Mammary epithelial cell (primary cell): Measurements from ENCODE around the gene GRID2.

Experiments
- CTCF ChIP-seq, 2 donors: IDR thresholded peaks in 1 of 2; conservative IDR thresholded peaks in 1 of 2; 2 replicates each; pipeline ENCODE4 v1.5.1; 2011 to 2012; ENCODE audit warnings: inconsistent platforms in 2 of 2, low read length in 2 of 2, mild to moderate bottlenecking in 2 of 2, control low read depth in 1 of 2, low read depth in 1 of 2; ENCODE audit not compliant: insufficient read depth in 1 of 2; ENCODE audit errors: extremely low read depth in 1 of 2
- EZH2 ChIP-seq: IDR thresholded peaks from 2 replicates; pipeline ENCODE4 v1.6.1; 2012; ENCODE audit warnings: low read length, inconsistent platforms, borderline replicate concordance

- no peak for TF ChIP-seq EZH2
- no peak for TF ChIP-seq CTCF (conservative IDR thresholded peaks at IDR 0.05 in 1 of 2, IDR thresholded peaks at IDR 0.05 in 1 of 2; ENCODE audit: extremely low read depth in 1 of 2, insufficient read depth in 1 of 2, low read depth in 1 of 2, low read length in 2 of 2)
These were observed 835.4 kb downstream of the GRID2 start for GRCh38 chr4:93139118-93139517.
